Hepatocyte (in vitro differentiated cells): Measurements from ENCODE around the gene GDF9. TPM values are rescaled to one million over a fixed set of nuclear protein-coding genes. Genes with fewer than 3 reads are reported as not detected.

Experiments
- DNase-seq: peaks from one replicate; pipeline ENCODE4 v3.0.0-alpha.2; 2016; ENCODE audit warnings: low spot score
- H2AFZ ChIP-seq: fragments of 200-600 bp; sonication (generic); 2 replicates; pipeline ENCODE4 v1.6.0; 2016; ENCODE audit warnings: antibody characterized with exemption, mild to moderate bottlenecking
- H3K27ac ChIP-seq: fragments of 200-600 bp; sonication (generic); 2 replicates; pipeline ENCODE4 v1.5.1; 2016; ENCODE audit warnings: mild to moderate bottlenecking
- H3K27me3 ChIP-seq: fragments of 200-600 bp; sonication (generic); 2 replicates; pipeline ENCODE4 v1.6.1; 2016
- H3K36me3 ChIP-seq: fragments of 200-600 bp; sonication (generic); replicated peaks from 2 replicates; pipeline ENCODE4 v1.5.1; 2016; ENCODE audit warnings: low read depth; ENCODE audit not compliant: insufficient read depth
- H3K4me1 ChIP-seq: fragments of 200-600 bp; sonication (generic); 2 replicates; pipeline ENCODE4 v1.5.1; 2016; ENCODE audit warnings: mild to moderate bottlenecking, moderate library complexity; ENCODE audit not compliant: insufficient read depth
- H3K4me2 ChIP-seq: fragments of 200-600 bp; sonication (generic); 2 replicates; pipeline ENCODE4 v1.6.0; 2016
- H3K4me3 ChIP-seq: fragments of 200-600 bp; sonication (generic); 2 replicates; pipeline ENCODE4 v1.5.1; 2016; ENCODE audit warnings: mild to moderate bottlenecking
- H3K79me2 ChIP-seq: fragments of 200-600 bp; sonication (generic); 2 replicates; pipeline ENCODE4 v1.6.0; 2017; ENCODE audit warnings: mild to moderate bottlenecking
- H3K9me2 ChIP-seq: fragments of 200-600 bp; sonication (generic); replicated peaks from 2 replicates; pipeline ENCODE4 v1.6.0; 2017; ENCODE audit warnings: mild to moderate bottlenecking; ENCODE audit not compliant: insufficient read depth
- H3K9me3 ChIP-seq: fragments of 200-600 bp; sonication (generic); 2 replicates; pipeline ENCODE4 v1.5.1; 2016; ENCODE audit warnings: low read depth, mild to moderate bottlenecking
- H4K20me1 ChIP-seq: fragments of 200-600 bp; sonication (generic); 2 replicates; pipeline ENCODE4 v1.6.0; 2016; ENCODE audit warnings: mild to moderate bottlenecking; ENCODE audit not compliant: insufficient read depth, poor library complexity, severe bottlenecking
- CTCF ChIP-seq: fragments of 200-600 bp; sonication (generic); IDR thresholded peaks from 2 replicates; pipeline ENCODE4 v1.5.1; 2016; ENCODE audit warnings: antibody characterized with exemption, mild to moderate bottlenecking; ENCODE audit not compliant: poor library complexity
- EZH2 ChIP-seq: fragments of 200-600 bp; sonication (generic); IDR thresholded peaks from 2 replicates; pipeline ENCODE4 v1.6.1; 2016; ENCODE audit warnings: antibody characterized with exemption, mild to moderate bottlenecking, borderline replicate concordance
- EZH2phosphoT487 ChIP-seq: fragments of 200-600 bp; sonication (generic); IDR thresholded peaks from one replicate; pipeline ENCODE4 v1.6.1; 2018; ENCODE audit warnings: antibody characterized with exemption, mild to moderate bottlenecking, low read depth, moderate library complexity; ENCODE audit not compliant: unreplicated experiment, severe bottlenecking
- WGBS: methylation state at CpG from one replicate; pipeline ENCODE4 v1.1.6; 2016; ENCODE audit warnings: low lambda C conversion rate; ENCODE audit errors: missing lambda C conversion rate; 5-methylcytosine and 5-hydroxymethylcytosine counted together
- polyA plus RNA-seq: library from polyadenylated mRNA; unstranded; fragments of >200 nt; fragmentation: Nextera tagmentation; extraction: Ambion mirVana; gene quantifications from 2 replicates; pipeline ENCODE4 v1.2.1, GENCODE V29; 2016
- small RNA-seq: library from RNA; depleted of rRNA; stranded (forward); fragments of <200 nt; gene quantifications from one replicate; pipeline ENCODE3, GENCODE V24; 2014
- total RNA-seq: library from RNA; depleted of rRNA; stranded (reverse); fragments of >200 nt; gene quantifications from 2 replicates; pipeline ENCODE4 v1.2.3, GENCODE V29; 2014

The GDF9 gene
- total and polyA plus RNA-seq, 2 experiments from 2014 or later: 1.7 to 2.2 TPM

GRCh38 chr5:132813599-132814502, 52.4 kb downstream of the GDF9 start:
- TF ChIP-seq EZH2phosphoT487 (peak; percentile 19), CTCF (no peak), EZH2 (peak; percentile 32)
- WGBS: 3% methylated on average over 85 of the region's 110 CpGs
- H3K4me3 ChIP-seq: peak overlapping the region; percentile 60
- H4K20me1 ChIP-seq: no peaks in the 10 kb centered on the region
- peaks cover 17% of the 10 kb centered on the region for H3K27me3 ChIP-seq
- H3K36me3 ChIP-seq: no peaks in the 10 kb centered on the region
- H3K79me2 ChIP-seq: no peaks in the 10 kb centered on the region
- no peaks in the 10 kb centered on the region for H3K9me2 ChIP-seq
- H3K4me1 ChIP-seq: peaks cover 20% of the 10 kb centered on the region
- H3K4me2 ChIP-seq: peak overlapping the region; percentile 90
- DNase-seq: peak; percentile 65
- H3K27ac ChIP-seq: peak overlapping the region; percentile 48
- H3K9me3 ChIP-seq: no peaks in the 10 kb centered on the region
- peak overlapping the region; percentile 87 for H2AFZ ChIP-seq

- Histone ChIP-seq H3K27ac (peak within 1 kb of the TSS; percentile 48), H3K9me3 (no peaks in the 10 kb centered on the region), H3K36me3 (no peaks in the 10 kb centered on the region), H3K79me2 (no peaks in the 10 kb centered on the region), H2AFZ (peak within 1 kb of the TSS; percentile 87), H3K4me3 (peak within 1 kb of the TSS; percentile 60), H3K27me3 (peaks cover 17% of the 10 kb centered on the region), H4K20me1 (no peaks in the 10 kb centered on the region), H3K9me2 (no peaks in the 10 kb centered on the region), H3K4me2 (peak within 1 kb of the TSS; percentile 90), H3K4me1 (peaks cover 27% of the 10 kb centered on the region)
- 6% methylated on average over 22 of the region's 68 CpGs for WGBS
- TF ChIP-seq EZH2 (no peak), EZH2phosphoT487 (no peak), CTCF (no peak)
- DNase-seq: peak; percentile 64
Observed at GRCh38 chr5:132812781-132813598, 53.3 kb downstream of the GDF9 start, which contains the start of gene SOWAHA. TSS of gene SOWAHA (plus strand) at chr5:132813302. CDS start at chr5:132813622, 320 bp downstream.

- DNase-seq: no peak
- Histone ChIP-seq H4K20me1 (no peaks in the 10 kb centered on the region), H3K4me3 (no peak overlapping the region), H3K27me3 (peaks cover 17% of the 10 kb centered on the region), H3K4me2 (peak overlapping the region; percentile 90), H3K9me2 (no peaks in the 10 kb centered on the region), H2AFZ (peak overlapping the region; percentile 87), H3K79me2 (no peaks in the 10 kb centered on the region), H3K4me1 (peaks cover 33% of the 10 kb centered on the region), H3K27ac (no peak overlapping the region), H3K9me3 (no peaks in the 10 kb centered on the region), H3K36me3 (no peaks in the 10 kb centered on the region)
- TF ChIP-seq EZH2 (no peak), CTCF (no peak)
- WGBS: 69% methylated on average over 18 of the region's 18 CpGs
Observed at GRCh38 chr5:132812123-132812765, 54.0 kb downstream of the GDF9 start.

Small RNA genes within 50 kb of the gene (small RNA-seq; reads per million reads assigned to genes)
- not detected for gene RNA5SP192

Other genes with a start within 250 kb of the GDF9 start
- not detected in 2 replicates for gene IL13, start 208.3 kb downstream of the GDF9 start, total RNA-seq
- gene IL13, start 208.3 kb downstream of the GDF9 start, polyA plus RNA-seq: not detected in 2 replicates
- gene IL4, start 192.5 kb downstream of the GDF9 start, total RNA-seq: not detected in 2 replicates
- gene IL4, start 192.5 kb downstream of the GDF9 start, polyA plus RNA-seq: not detected in 2 replicates
- gene KIF3A, start 128.9 kb downstream of the GDF9 start, total RNA-seq: 7.0 and 9.2 TPM in 2 replicates
- 12.6 and 13.7 TPM in 2 replicates for gene KIF3A, start 128.9 kb downstream of the GDF9 start, polyA plus RNA-seq
- 1.2 and 1.4 TPM in 2 replicates for gene CCNI2, start 119.0 kb downstream of the GDF9 start, total RNA-seq
- 1.8 and 4.6 TPM in 2 replicates for gene CCNI2, start 119.0 kb downstream of the GDF9 start, polyA plus RNA-seq
- gene SEPTIN8, start 89.2 kb downstream of the GDF9 start, total RNA-seq: 41.9 and 46.9 TPM in 2 replicates
- 17.6 and 18.7 TPM in 2 replicates for gene SEPTIN8, start 89.2 kb downstream of the GDF9 start, polyA plus RNA-seq
- gene SOWAHA, start 53.2 kb downstream of the GDF9 start, total RNA-seq: 11.4 and 14.4 TPM in 2 replicates
- gene SOWAHA, start 53.2 kb downstream of the GDF9 start, polyA plus RNA-seq: 3.1 and 6.8 TPM in 2 replicates
- gene SHROOM1, start 35.8 kb downstream of the GDF9 start, total RNA-seq: 8.5 and 10.0 TPM in 2 replicates
- 17.8 and 19.2 TPM in 2 replicates for gene SHROOM1, start 35.8 kb downstream of the GDF9 start, polyA plus RNA-seq
- gene UQCRQ, start 173 bp upstream of the GDF9 start, total RNA-seq: 146 and 174 TPM in 2 replicates
- 1,138 and 1,156 TPM in 2 replicates for gene UQCRQ, start 173 bp upstream of the GDF9 start, polyA plus RNA-seq
- 19.2 and 22.6 TPM in 2 replicates for gene LEAP2, start 7.2 kb upstream of the GDF9 start, total RNA-seq
- gene LEAP2, start 7.2 kb upstream of the GDF9 start, polyA plus RNA-seq: 30.5 and 36.3 TPM in 2 replicates
- gene AFF4, start 97.2 kb upstream of the GDF9 start, total RNA-seq: 78.9 and 92.9 TPM in 2 replicates
- 44.0 and 46.2 TPM in 2 replicates for gene AFF4, start 97.2 kb upstream of the GDF9 start, polyA plus RNA-seq
- gene ZCCHC10, start 160.1 kb upstream of the GDF9 start, total RNA-seq: 29.1 and 33.0 TPM in 2 replicates
- 29.4 and 30.7 TPM in 2 replicates for gene ZCCHC10, start 160.1 kb upstream of the GDF9 start, polyA plus RNA-seq
- 110 and 122 TPM in 2 replicates for gene HSPA4, start 185.5 kb upstream of the GDF9 start, total RNA-seq
- 83.3 and 87.1 TPM in 2 replicates for gene HSPA4, start 185.5 kb upstream of the GDF9 start, polyA plus RNA-seq